Esophagus muscularis mucosa (tissue), 4 donors: ENCODE results near the gene IRAG1.

Experiments used
- EP300 ChIP-seq: sonication (generic); formaldehyde crosslinking; IDR thresholded peaks from one replicate; pipeline ENCODE4 v1.6.1; 2017; ENCODE audit warnings: antibody characterized with exemption
- POLR2A ChIP-seq: fragments of 450-650 bp; IDR thresholded peaks from one replicate; pipeline ENCODE4 v1.6.1; 2017; ENCODE audit warnings: antibody characterized with exemption, moderate library complexity, mild to moderate bottlenecking, low read depth
- TF ChIP-seq, protein P1 (sequence below), 3 experiments: fragments of 200-600 bp in 2 of 3; fragments of 450-650 bp in 1 of 3; sonication (generic) in 2 of 3; IDR thresholded peaks; one replicate each; pipeline ENCODE4 v1.5.1; 2017 to 2019; ENCODE audit warnings: antibody characterized with exemption in 3 of 3, mild to moderate bottlenecking in 2 of 3, moderate library complexity in 1 of 3

DNA sequence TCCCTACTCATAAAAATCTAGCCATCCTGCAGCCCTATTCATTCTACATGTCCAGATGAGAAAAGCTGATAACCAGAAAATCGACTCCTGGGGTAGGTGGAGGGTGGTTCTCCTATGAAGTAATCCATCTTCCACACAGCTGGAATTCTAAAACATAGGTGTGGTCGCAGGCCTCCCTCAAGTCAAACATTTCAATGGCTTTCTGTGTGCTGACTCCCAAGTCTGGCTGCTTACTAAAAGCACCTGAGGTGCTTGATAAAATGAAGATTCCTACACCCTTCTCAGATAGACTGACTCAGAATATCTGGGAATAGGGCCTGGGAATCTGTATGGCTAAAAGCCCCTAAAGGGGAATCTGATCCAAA is 26.1 kb downstream of the IRAG1 start:
- TF ChIP-seq POLR2A (no peak), EP300 (no peak)
- TF ChIP-seq, protein P1, sequence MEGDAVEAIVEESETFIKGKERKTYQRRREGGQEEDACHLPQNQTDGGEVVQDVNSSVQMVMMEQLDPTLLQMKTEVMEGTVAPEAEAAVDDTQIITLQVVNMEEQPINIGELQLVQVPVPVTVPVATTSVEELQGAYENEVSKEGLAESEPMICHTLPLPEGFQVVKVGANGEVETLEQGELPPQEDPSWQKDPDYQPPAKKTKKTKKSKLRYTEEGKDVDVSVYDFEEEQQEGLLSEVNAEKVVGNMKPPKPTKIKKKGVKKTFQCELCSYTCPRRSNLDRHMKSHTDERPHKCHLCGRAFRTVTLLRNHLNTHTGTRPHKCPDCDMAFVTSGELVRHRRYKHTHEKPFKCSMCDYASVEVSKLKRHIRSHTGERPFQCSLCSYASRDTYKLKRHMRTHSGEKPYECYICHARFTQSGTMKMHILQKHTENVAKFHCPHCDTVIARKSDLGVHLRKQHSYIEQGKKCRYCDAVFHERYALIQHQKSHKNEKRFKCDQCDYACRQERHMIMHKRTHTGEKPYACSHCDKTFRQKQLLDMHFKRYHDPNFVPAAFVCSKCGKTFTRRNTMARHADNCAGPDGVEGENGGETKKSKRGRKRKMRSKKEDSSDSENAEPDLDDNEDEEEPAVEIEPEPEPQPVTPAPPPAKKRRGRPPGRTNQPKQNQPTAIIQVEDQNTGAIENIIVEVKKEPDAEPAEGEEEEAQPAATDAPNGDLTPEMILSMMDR (IDR thresholded peaks at IDR 0.05): no peak
